Activated CD4-positive, alpha-beta T cell treated with anti-CD3 and anti-CD28 coated beads, Interleukin-2, amount 10 ng/mL, durations not matched to agents 24 days and 14 days (primary cell): ENCODE measurements around the gene CREB3. TPM values are rescaled to one million over a fixed set of nuclear protein-coding genes. Genes with fewer than 3 reads are reported as not detected.
A peak's percentile ranks its signal among the peaks of the same experiment; 100 is the strongest.

Experiments used
- DNase-seq: peaks from one replicate; pipeline ENCODE4 v3.0.0; 2022
- H3K27ac Mint-ChIP-seq: one replicate; pipeline ENCODE4 v1.8.0; 2022; ENCODE audit warnings: mild to moderate bottlenecking, mixed read lengths
- H3K27me3 Mint-ChIP-seq: one replicate; pipeline ENCODE4 v1.8.0; 2022; ENCODE audit warnings: mixed read lengths
- H3K36me3 Mint-ChIP-seq: one replicate; pipeline ENCODE4 v1.8.0; 2022; ENCODE audit warnings: low read depth, mild to moderate bottlenecking, mixed read lengths
- H3K4me1 Mint-ChIP-seq: one replicate; pipeline ENCODE4 v1.8.0; 2021; ENCODE audit warnings: mixed read lengths
- H3K4me3 Mint-ChIP-seq: one replicate; pipeline ENCODE4 v1.8.0; 2022; ENCODE audit warnings: mild to moderate bottlenecking, moderate library complexity, mixed read lengths
- H3K9me3 Mint-ChIP-seq: one replicate; pipeline ENCODE4 v1.8.0; 2021; ENCODE audit warnings: mixed read lengths
- intact Hi-C: fragments of 100-400 bp; cut with micrococcal nuclease; formaldehyde crosslinking; loops from one replicate; pipeline ENCODE4 v1.15.1; 2023
- total RNA-seq: library from RNA; stranded (reverse); gene quantifications from 2 replicates; pipeline ENCODE4 v1.2.3, GENCODE V29; 2022

Gene CREB3
- total RNA-seq, 1 donor from 2014 or later = 27.0 TPM

DNA sequence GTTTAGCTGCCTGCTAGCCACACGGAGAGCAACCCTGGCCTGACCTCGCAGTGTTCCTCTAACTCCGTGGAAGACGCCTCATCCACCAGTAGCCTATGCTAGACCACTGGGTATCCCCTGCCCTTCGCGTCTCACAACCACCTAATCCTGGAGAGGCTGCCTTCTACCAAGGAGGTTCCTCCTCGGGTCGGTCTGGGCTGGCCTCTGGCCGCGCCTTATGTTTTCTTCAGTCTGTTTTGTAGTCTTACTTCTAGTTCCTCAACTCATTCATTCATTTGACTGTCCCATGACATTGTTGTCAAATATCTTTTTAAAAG lies 41.2 kb upstream of the CREB3 start:
- peak overlapping the region; percentile 86 for H3K4me3 Mint-ChIP-seq
- intact Hi-C loops = loop anchor here (2.0 kb wide), 1 partner anchor 32 kb away; the partner anchor contains the start of genes CCDC107 and RMRP
- DNase-seq = no peak
- H3K27me3 Mint-ChIP-seq = no peaks in the 10 kb centered on the region
- no peaks in the 10 kb centered on the region for H3K9me3 Mint-ChIP-seq
- H3K27ac Mint-ChIP-seq = peak overlapping the region; percentile 81
- peaks cover 1% of the 10 kb centered on the region for H3K36me3 Mint-ChIP-seq
- peaks cover 21% of the 10 kb centered on the region for H3K4me1 Mint-ChIP-seq

- Mint-ChIP-seq H3K4me1 (peaks cover 23% of the 10 kb centered on the region), H3K27me3 (no peaks in the 10 kb centered on the region), H3K36me3 (peaks cover 7% of the 10 kb centered on the region), H3K27ac (peak overlapping the region; percentile 49), H3K4me3 (peak overlapping the region; percentile 86), H3K9me3 (no peaks in the 10 kb centered on the region)
- intact Hi-C loops = loop anchor here (2.0 kb wide), 1 partner anchor 33 kb away; the partner anchor contains the start of genes CCDC107 and RMRP
- DNase-seq = no peak
Observed at GRCh38 chr9:35691757-35692301, 40.6 kb upstream of the CREB3 start.

- intact Hi-C loops = loop anchor here (2.0 kb wide), 1 partner anchor 33 kb away; no protein-coding TSS in a partner anchor
- Mint-ChIP-seq H3K4me3 (no peak overlapping the region), H3K4me1 (peaks cover 8% of the 10 kb centered on the region), H3K27me3 (no peaks in the 10 kb centered on the region), H3K36me3 (peaks cover 23% of the 10 kb centered on the region), H3K27ac (no peak overlapping the region), H3K9me3 (no peaks in the 10 kb centered on the region)
- DNase-seq = no peak
Observed at GRCh38 chr9:35695943-35696401, 36.5 kb upstream of the CREB3 start.

GRCh38 chr9:35696520-35697215 lies 35.8 kb upstream of the CREB3 start:
- H3K36me3 Mint-ChIP-seq = peaks cover 23% of the 10 kb centered on the region

GRCh38 chr9:35697486-35697885 lies 35.0 kb upstream of the CREB3 start:
- H3K9me3 Mint-ChIP-seq = no peaks in the 10 kb centered on the region
- intact Hi-C loops = loop anchor here (2.0 kb wide), 1 partner anchor 31 kb away; no protein-coding TSS in a partner anchor
- H3K4me1 Mint-ChIP-seq = peaks cover 2% of the 10 kb centered on the region
- no peak overlapping the region for H3K4me3 Mint-ChIP-seq
- no peaks in the 10 kb centered on the region for H3K27me3 Mint-ChIP-seq
- H3K36me3 Mint-ChIP-seq = peaks cover 23% of the 10 kb centered on the region
- no peak overlapping the region for H3K27ac Mint-ChIP-seq
- no peak for DNase-seq

More at GRCh38 chr9:35696520-35697215, 35.8 kb upstream of the CREB3 start:
- Mint-ChIP-seq H3K27me3 (no peaks in the 10 kb centered on the region), H3K4me1 (peaks cover 5% of the 10 kb centered on the region), H3K4me3 (no peak overlapping the region), H3K9me3 (no peaks in the 10 kb centered on the region), H3K27ac (peak overlapping the region; percentile 4)
- intact Hi-C loops = loop anchor here (2.0 kb wide), 1 partner anchor 32 kb away; no protein-coding TSS in a partner anchor
- DNase-seq = peak; percentile 87

- H3K36me3 Mint-ChIP-seq = peaks cover 29% of the 10 kb centered on the region
- DNase-seq = no peak
- intact Hi-C loops = no loop called here
- peaks cover 2% of the 10 kb centered on the region for H3K4me1 Mint-ChIP-seq
- no peaks in the 10 kb centered on the region for H3K9me3 Mint-ChIP-seq
- no peak overlapping the region for H3K27ac Mint-ChIP-seq
- H3K4me3 Mint-ChIP-seq = no peak overlapping the region
- no peaks in the 10 kb centered on the region for H3K27me3 Mint-ChIP-seq
Observed at GRCh38 chr9:35698231-35698630, 34.2 kb upstream of the CREB3 start.

DNA sequence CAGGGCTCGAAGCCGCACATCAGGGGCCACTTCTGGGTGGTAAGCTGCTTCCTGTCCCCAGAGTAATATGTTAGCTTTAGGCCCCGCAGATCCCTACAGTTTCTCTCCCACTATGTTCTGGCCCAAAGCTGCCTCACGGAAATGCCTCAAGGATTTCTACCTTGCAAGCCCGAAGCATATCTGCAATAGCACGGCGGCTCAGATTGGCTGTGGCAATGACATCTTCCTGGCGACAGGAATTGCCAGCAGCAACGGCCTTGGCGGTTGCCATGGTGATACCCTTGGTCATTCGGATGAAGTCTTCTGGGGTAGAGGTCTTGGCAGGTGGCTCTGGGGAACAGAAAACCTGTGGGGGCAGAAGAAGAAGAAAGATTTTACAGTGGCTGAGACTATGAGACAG lies 32.4 kb upstream of the CREB3 start:
- Mint-ChIP-seq H3K27ac (no peak overlapping the region), H3K4me1 (peaks cover 2% of the 10 kb centered on the region), H3K27me3 (no peaks in the 10 kb centered on the region), H3K9me3 (no peaks in the 10 kb centered on the region), H3K4me3 (no peak overlapping the region), H3K36me3 (peaks cover 45% of the 10 kb centered on the region)
- DNase-seq = no peak
- intact Hi-C loops = no loop called here

DNA sequence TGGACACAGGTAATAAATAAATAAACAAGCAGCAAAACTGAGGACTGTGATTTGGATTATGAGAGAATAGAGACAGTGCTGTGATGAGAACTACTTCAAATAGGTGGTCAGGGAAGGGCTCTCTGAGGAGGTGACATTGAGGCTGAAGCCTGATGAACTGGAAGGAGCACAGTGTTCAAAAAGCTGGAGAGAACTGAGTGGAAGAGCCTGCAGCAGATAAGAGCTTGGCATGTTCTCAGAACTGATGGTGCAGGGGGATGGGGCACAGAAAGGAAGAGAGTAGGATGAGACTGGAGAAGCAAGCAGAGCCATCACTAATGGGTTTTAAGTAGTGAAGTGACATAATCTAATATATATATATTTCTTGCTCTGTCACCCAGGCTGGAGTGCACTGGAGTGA lies 31.5 kb upstream of the CREB3 start:
- Mint-ChIP-seq H3K4me3 (no peak overlapping the region), H3K36me3 (peaks cover 50% of the 10 kb centered on the region), H3K27ac (no peak overlapping the region), H3K9me3 (no peaks in the 10 kb centered on the region), H3K27me3 (no peaks in the 10 kb centered on the region), H3K4me1 (peaks cover 2% of the 10 kb centered on the region)
- no peak for DNase-seq
- intact Hi-C loops = no loop called here

DNA sequence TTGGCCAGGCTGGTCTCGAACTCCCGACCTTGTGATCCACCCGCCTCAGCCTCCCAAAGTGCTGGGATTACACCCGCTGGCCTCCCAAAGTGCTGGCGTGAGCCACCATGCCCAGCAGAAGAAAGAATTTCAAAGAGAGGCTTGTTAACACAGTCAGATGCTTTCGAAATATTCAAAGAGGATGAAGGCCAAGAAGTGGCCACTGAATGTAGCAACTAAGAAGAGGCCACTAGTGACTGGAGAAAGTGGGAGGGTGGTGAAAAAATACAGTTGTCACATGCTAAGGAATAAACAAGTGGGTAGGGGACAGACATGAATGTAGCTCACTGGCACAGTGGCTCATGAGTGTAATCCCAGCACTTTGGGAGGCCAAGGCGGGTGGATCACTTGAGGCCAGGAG lies 29.8 kb upstream of the CREB3 start:
- Mint-ChIP-seq H3K27ac (no peak overlapping the region), H3K4me3 (no peak overlapping the region), H3K9me3 (no peaks in the 10 kb centered on the region), H3K4me1 (no peaks in the 10 kb centered on the region), H3K36me3 (peaks cover 53% of the 10 kb centered on the region), H3K27me3 (no peaks in the 10 kb centered on the region)
- no peak for DNase-seq
- intact Hi-C loops = no loop called here

- no peak for DNase-seq
- peaks cover 58% of the 10 kb centered on the region for H3K36me3 Mint-ChIP-seq
- no peaks in the 10 kb centered on the region for H3K9me3 Mint-ChIP-seq
Observed at GRCh38 chr9:35703906-35704672, 28.4 kb upstream of the CREB3 start.

GRCh38 chr9:35705372-35705771 lies 27.1 kb upstream of the CREB3 start:
- DNase-seq = no peak
- Mint-ChIP-seq H3K27ac (no peak overlapping the region), H3K36me3 (peaks cover 64% of the 10 kb centered on the region), H3K27me3 (no peaks in the 10 kb centered on the region), H3K4me1 (no peaks in the 10 kb centered on the region), H3K4me3 (no peak overlapping the region), H3K9me3 (no peaks in the 10 kb centered on the region)
- intact Hi-C loops = no loop called here

More at GRCh38 chr9:35703906-35704672, 28.4 kb upstream of the CREB3 start:
- Mint-ChIP-seq H3K4me3 (no peak overlapping the region), H3K4me1 (no peaks in the 10 kb centered on the region), H3K27me3 (no peaks in the 10 kb centered on the region), H3K27ac (no peak overlapping the region)
- intact Hi-C loops = no loop called here

DNA sequence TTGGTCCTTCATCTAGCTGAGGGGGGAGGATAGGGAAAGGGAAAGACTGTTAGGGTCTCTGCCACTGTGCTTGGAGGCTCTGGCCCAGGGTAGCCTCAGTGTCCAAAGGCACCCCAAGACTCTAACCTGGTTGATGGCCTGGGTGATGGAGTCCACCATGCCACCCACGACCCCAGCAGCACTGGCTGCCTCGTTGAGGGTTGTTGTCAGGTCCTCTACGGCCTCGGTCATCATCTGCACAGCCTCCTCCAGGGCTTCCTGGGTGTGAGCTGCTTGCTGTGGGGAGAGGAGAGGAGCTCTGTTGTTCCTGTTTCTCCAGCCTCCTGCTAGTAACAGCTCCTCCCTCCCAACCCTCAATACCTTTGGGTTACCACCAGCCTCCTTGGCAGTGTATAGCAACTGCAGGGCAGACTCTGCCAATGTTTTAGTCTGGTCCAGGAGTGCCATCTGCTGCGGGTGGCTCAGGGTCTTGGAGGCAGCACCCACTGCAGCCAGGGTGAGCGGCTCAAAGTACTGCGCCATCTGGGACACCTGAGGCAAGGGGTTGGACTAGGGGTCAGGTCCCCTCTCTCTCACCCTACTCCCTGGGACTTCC lies 26.5 kb upstream of the CREB3 start:
- Mint-ChIP-seq H3K9me3 (no peaks in the 10 kb centered on the region), H3K27ac (no peak overlapping the region), H3K4me1 (no peaks in the 10 kb centered on the region), H3K36me3 (peaks cover 69% of the 10 kb centered on the region), H3K27me3 (no peaks in the 10 kb centered on the region), H3K4me3 (no peak overlapping the region)
- intact Hi-C loops = no loop called here
- DNase-seq = no peak

GRCh38 chr9:35706951-35707350 lies 25.5 kb upstream of the CREB3 start:
- no peak for DNase-seq
- Mint-ChIP-seq H3K36me3 (peaks cover 79% of the 10 kb centered on the region), H3K9me3 (no peaks in the 10 kb centered on the region), H3K4me1 (peaks cover 1% of the 10 kb centered on the region), H3K27me3 (no peaks in the 10 kb centered on the region), H3K4me3 (no peak overlapping the region), H3K27ac (no peak overlapping the region)
- intact Hi-C loops = no loop called here

DNA sequence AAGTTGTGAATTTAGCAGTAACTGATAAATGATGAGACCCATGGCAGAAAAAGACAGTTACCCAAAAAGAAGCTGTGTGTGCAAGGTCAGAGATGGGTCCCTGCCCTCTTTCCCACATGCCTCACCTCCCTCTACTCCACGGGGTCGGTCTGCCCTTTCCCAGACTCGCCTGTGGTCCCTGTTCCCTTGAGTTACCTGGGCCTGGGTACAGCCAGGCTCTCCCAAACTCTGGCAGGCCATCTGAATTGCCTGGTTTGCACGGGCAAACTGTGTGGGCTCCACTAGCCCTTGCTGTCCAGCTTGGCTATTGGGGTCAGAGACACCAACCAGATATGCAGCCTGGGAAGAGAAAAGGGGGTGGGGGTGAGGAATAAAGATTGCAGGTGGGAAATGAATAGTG lies 24.3 kb upstream of the CREB3 start:
- no peak for DNase-seq
- H3K4me1 Mint-ChIP-seq = peaks cover 4% of the 10 kb centered on the region
- no peaks in the 10 kb centered on the region for H3K9me3 Mint-ChIP-seq
- intact Hi-C loops = no loop called here
- peaks cover 82% of the 10 kb centered on the region for H3K36me3 Mint-ChIP-seq
- no peak overlapping the region for H3K4me3 Mint-ChIP-seq
- no peaks in the 10 kb centered on the region for H3K27me3 Mint-ChIP-seq
- H3K27ac Mint-ChIP-seq = no peak overlapping the region
